T-helper 17 cell (primary cell): ENCODE results near the gene ADGRL3. TPM values are rescaled to one million over a fixed set of nuclear protein-coding genes. Genes with fewer than 3 reads are reported as not detected.

ENCODE experiments used
- ATAC-seq: fragments of 150-1000 bp; cut with Tn5 transposase; 2 replicates; pipeline ENCODE4 v1.10.0; 2021; ENCODE audit warnings: mild to moderate bottlenecking, moderate library complexity
- DNase-seq, 3 donors: peaks; one replicate each; pipeline versions ENCODE4 v3.0.0 to v3.0.0-alpha.2; 2020 to 2021
- H3K9me3 ChIP-seq: one replicate; pipeline ENCODE4 v1.7.0; 2013; ENCODE audit warnings: low read length, mild to moderate bottlenecking; ENCODE audit not compliant: control insufficient read depth, poor library complexity, severe bottlenecking
- H3K27ac Mint-ChIP-seq: one replicate; pipeline ENCODE4 v1.8.0; 2022; ENCODE audit warnings: mild to moderate bottlenecking, moderate library complexity, mixed read lengths
- H3K27me3 Mint-ChIP-seq: one replicate; pipeline ENCODE4 v1.8.0; 2022; ENCODE audit warnings: mixed read lengths
- H3K36me3 Mint-ChIP-seq: one replicate; pipeline ENCODE4 v1.8.0; 2022; ENCODE audit warnings: low read depth, mixed read lengths
- H3K4me1 Mint-ChIP-seq: one replicate; pipeline ENCODE4 v1.8.0; 2022; ENCODE audit warnings: mild to moderate bottlenecking, mixed read lengths
- H3K4me3 Mint-ChIP-seq: one replicate; pipeline ENCODE4 v1.8.0; 2022; ENCODE audit warnings: mild to moderate bottlenecking, moderate library complexity, mixed read lengths
- total RNA-seq, 4 donors: library from RNA in 2 of 4; stranded (reverse) in 2 of 4; gene quantifications; one replicate each; pipeline ENCODE4 v1.2.3 and lab custom pipeline; 2022 to 2026

The ADGRL3 gene
- total RNA-seq, 2 donors from 2014 or later, result not detected

DNA sequence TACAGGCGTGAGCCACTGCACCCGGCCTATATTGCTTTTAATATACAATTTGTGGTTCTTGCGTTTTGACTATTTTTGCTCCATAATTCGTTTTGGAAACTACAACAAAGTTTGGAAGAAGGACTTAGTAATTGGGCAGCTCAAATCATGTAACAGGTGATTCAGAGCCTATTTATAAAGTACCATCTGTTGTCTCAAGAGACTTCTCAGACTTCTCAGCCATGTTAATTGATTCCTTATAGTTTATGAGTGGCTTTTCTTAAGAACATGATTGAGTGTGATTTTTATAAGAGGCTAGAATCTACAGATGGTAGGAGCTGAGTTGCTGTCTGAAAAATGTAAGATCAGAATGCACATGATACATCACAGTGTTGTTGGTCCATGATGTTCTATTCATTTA, 240.2 kb downstream of the ADGRL3 start:
- no peaks in the 10 kb centered on the region for H3K36me3 Mint-ChIP-seq
- no peak overlapping the region for H3K27ac Mint-ChIP-seq
- no peak for ATAC-seq
- H3K4me3 Mint-ChIP-seq, result no peak overlapping the region
- no peaks in the 10 kb centered on the region for H3K4me1 Mint-ChIP-seq
- no peaks in the 10 kb centered on the region for H3K27me3 Mint-ChIP-seq
- no peak for DNase-seq
- no peaks in the 10 kb centered on the region for H3K9me3 ChIP-seq

DNA sequence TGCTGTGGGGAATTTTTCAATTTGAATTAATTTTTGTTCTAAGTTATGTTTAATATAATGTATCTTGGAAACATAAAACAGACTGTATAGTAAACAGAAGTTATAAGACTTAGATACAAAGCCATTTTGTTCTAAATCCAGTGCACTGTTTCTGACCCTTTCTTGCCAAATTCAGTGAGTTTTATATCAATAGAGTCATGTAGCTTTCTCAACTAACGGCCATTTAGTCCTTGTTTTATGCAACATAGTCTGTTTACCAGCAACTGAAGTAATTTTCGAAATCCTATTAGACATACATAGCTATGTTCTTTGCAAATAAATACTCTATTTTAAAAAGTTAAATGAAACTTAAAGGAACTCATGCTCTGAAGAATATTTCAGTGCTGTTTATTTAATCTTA, 242.8 kb downstream of the ADGRL3 start:
- DNase-seq, result no peak
- no peak overlapping the region for H3K27ac Mint-ChIP-seq
- no peak overlapping the region for H3K4me3 Mint-ChIP-seq
- no peaks in the 10 kb centered on the region for H3K9me3 ChIP-seq
- no peaks in the 10 kb centered on the region for H3K4me1 Mint-ChIP-seq
- no peaks in the 10 kb centered on the region for H3K27me3 Mint-ChIP-seq
- no peak for ATAC-seq
- no peaks in the 10 kb centered on the region for H3K36me3 Mint-ChIP-seq

DNA sequence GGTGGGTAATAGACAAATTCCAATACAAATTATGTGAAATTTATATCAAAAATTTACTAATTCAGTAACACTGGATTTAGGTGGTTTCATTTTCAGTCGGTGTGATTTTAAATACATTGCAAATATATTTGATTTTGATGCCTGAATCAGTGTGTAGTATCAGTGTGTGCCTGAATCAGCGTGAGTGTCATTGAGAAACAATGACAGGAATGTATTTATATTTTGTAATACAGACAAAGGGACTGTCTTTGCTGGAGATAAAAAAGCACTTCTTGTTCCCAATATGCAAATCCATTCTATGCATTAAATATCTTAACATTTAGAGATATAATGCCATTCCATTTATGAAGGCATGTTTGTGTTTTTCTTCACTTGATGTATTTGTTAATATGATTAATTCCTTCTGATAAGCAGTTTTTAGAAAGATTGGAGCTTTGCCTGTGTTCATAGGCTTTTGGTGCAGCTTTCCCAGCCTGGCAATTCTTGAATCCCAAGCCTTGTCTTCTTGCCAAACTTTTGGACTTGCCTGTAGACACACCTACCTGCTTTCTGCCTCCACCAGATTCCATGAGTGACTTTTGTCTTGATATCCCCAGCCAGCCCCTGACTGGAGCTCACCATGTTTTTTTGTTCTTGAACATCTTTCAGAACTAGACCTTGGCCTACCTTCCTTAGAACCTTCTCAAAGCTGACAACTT, 243.8 kb downstream of the ADGRL3 start:
- DNase-seq, result no peak
- H3K27me3 Mint-ChIP-seq, result no peaks in the 10 kb centered on the region
- no peaks in the 10 kb centered on the region for H3K9me3 ChIP-seq
- no peak for ATAC-seq
- no peak overlapping the region for H3K4me3 Mint-ChIP-seq
- H3K4me1 Mint-ChIP-seq, result no peaks in the 10 kb centered on the region
- no peaks in the 10 kb centered on the region for H3K36me3 Mint-ChIP-seq
- no peak overlapping the region for H3K27ac Mint-ChIP-seq

DNA sequence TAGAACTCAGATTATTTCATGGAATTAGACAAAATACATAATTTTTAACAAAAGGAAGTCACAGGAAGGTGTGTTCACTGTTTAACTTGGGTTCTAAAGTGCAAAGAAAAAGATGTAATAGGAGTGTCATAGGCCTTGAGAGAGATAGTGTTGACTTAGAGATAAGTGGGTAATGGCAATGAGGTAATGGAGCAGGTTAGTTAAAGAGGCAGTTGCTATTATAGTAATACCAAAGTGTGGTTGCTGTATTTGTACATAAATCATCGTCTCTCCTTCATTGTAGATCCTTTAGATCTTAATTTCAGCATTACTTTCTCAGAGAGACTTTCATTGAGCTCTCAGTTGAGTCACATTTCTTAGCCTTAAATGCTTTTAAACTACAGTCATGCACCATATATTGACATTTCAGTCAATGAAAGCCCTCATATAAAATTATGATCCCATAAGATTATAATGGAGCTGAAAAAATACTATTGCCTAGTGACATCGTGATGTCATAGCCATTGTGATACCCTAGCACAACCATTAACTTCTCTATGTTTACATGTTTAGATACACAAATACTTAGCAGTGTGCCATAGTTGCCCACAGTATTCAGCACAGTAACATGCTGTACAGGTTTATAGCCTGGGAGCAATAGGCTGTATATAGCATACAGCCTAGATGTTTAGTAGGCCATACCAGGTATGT, 245.4 kb downstream of the ADGRL3 start:
- Mint-ChIP-seq H3K27me3 (no peaks in the 10 kb centered on the region), H3K4me3 (no peak overlapping the region), H3K27ac (no peak overlapping the region), H3K36me3 (no peaks in the 10 kb centered on the region), H3K4me1 (no peaks in the 10 kb centered on the region)
- DNase-seq (no peak), ATAC-seq (no peak)
- H3K9me3 ChIP-seq, result no peaks in the 10 kb centered on the region

DNA sequence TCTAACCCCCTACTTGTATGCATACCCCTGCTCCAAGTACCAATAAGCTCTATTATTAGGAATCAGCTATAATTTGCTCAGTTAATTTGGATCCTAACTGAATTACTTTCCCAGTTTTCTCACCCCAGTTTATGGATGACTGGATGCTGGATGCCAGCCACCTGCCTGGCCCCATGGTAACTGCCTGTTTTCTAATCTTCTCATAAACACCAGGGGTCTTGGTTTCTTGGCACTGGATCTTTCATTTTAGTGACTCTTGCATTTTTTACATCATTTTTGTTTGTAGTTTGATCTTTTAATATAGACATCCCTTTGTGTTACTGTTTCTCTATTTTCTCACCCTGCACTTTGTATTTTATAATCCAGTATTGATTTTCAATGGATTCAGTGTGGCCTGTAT, 246.8 kb downstream of the ADGRL3 start:
- no peaks in the 10 kb centered on the region for H3K9me3 ChIP-seq
- Mint-ChIP-seq H3K4me3 (no peak overlapping the region), H3K36me3 (no peaks in the 10 kb centered on the region), H3K27ac (no peak overlapping the region), H3K27me3 (no peaks in the 10 kb centered on the region), H3K4me1 (no peaks in the 10 kb centered on the region)
- DNase-seq (no peak), ATAC-seq (no peak)

DNA sequence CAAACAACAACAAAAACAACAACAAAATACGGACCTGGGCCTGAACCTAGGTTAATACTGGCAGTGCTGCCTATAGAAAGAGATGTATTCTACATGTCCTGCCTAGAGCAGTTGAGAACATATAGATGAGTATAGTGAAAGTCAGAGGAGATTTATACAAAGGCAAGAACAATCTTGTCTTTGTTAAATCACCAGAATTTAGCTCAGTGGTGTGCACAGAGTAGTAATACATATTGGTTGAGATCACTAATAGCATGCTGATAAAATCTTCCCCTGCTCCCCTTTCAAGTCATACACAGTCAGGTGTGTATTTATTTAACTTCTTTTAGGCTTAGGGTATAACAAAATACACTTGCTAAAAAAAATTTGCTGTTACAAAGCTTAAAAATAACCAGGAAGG, 247.8 kb downstream of the ADGRL3 start:
- H3K9me3 ChIP-seq, result no peaks in the 10 kb centered on the region
- Mint-ChIP-seq H3K27me3 (no peaks in the 10 kb centered on the region), H3K4me3 (no peak overlapping the region), H3K36me3 (no peaks in the 10 kb centered on the region), H3K27ac (no peak overlapping the region), H3K4me1 (no peaks in the 10 kb centered on the region)
- DNase-seq (no peak), ATAC-seq (no peak)

DNA sequence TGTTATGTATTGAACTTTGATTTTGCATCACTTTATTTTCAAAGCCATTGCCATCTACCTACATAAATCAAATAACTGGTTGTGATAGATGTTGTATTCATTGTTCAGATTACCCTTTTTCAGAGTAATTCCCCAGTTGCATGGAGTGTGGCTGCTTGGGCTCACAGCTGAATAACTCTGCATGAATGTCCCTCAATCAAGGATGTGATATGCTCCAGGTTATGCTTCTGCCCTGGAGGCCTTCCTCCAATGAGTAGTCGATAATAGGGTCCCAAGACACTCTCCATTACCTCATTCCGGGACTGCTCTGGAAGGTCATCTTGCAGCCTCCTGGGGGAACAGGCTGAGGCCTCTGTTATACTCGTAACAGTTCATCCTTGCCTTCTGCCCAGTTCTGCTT, 251.8 kb downstream of the ADGRL3 start:
- H3K9me3 ChIP-seq, result no peaks in the 10 kb centered on the region
- Mint-ChIP-seq H3K36me3 (no peaks in the 10 kb centered on the region), H3K27ac (no peak overlapping the region), H3K27me3 (no peaks in the 10 kb centered on the region), H3K4me1 (no peaks in the 10 kb centered on the region), H3K4me3 (no peak overlapping the region)
- DNase-seq (no peak), ATAC-seq (no peak)

DNA sequence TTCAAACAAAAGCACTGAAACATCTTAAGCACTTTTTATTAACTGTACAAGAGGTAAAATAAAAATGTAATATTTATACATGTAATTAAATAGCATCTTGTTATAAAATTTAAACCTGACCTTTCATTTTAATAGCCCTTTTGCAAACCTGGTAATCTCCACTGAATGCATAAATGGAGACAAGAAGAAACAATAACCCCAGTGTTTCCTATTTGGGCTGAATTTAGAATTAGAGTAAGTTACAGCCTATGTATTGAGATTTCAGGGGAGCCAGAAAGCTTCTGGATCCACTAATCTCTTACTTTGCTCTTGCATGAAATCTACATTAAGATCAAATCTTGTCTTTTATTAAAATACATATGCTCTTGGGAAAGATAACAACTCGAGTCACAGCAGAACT, 261.8 kb downstream of the ADGRL3 start:
- Mint-ChIP-seq H3K4me3 (no peak overlapping the region), H3K27ac (no peak overlapping the region), H3K27me3 (no peaks in the 10 kb centered on the region), H3K4me1 (no peaks in the 10 kb centered on the region), H3K36me3 (no peaks in the 10 kb centered on the region)
- no peak for ATAC-seq
- no peak for DNase-seq
- H3K9me3 ChIP-seq, result peaks cover 2% of the 10 kb centered on the region

DNA sequence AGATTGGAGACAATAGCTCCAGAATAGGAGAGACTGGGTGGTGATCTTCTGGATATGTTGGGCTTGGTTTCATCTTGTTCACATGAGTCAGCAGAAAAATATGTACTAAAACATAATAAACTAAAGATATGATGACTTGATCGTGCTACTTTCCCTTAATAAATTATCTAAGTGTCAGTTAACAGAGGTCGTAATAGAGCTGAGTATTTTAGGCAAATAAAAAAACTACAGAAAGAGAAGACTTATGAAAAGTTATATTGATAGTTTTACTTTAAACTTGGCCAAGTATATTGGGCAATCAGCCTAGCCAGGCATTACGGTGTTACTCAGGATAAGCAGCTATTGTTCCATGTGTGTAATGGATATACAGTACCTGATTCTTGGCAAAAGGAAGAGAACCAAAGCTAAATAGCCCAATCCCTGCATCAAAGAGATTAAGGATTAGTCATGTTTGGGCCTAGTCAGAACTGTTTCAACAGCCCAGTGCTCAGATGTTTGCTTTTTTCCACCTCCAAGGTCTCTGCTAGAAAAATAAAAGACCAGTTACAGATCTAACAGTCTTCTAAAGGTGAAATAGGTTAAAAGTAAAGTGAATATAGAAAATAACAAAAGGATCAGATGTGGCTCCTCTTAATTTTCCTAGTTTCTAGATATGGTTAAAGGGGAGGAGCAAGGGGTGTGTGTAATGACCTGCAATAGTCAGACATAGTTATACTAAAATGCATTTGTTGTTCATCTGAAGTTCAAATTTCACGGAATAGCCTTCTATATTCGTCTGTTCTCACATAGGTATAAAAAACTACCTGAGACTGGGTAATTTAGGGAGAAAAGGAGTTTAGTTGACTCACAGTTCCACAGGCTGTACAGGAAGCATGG, 262.6 kb downstream of the ADGRL3 start:
- ATAC-seq, result no peak
- Mint-ChIP-seq H3K27ac (no peak overlapping the region), H3K4me1 (no peaks in the 10 kb centered on the region), H3K36me3 (no peaks in the 10 kb centered on the region), H3K4me3 (no peak overlapping the region), H3K27me3 (no peaks in the 10 kb centered on the region)
- peaks cover 2% of the 10 kb centered on the region for H3K9me3 ChIP-seq
- DNase-seq, result no peak

DNA sequence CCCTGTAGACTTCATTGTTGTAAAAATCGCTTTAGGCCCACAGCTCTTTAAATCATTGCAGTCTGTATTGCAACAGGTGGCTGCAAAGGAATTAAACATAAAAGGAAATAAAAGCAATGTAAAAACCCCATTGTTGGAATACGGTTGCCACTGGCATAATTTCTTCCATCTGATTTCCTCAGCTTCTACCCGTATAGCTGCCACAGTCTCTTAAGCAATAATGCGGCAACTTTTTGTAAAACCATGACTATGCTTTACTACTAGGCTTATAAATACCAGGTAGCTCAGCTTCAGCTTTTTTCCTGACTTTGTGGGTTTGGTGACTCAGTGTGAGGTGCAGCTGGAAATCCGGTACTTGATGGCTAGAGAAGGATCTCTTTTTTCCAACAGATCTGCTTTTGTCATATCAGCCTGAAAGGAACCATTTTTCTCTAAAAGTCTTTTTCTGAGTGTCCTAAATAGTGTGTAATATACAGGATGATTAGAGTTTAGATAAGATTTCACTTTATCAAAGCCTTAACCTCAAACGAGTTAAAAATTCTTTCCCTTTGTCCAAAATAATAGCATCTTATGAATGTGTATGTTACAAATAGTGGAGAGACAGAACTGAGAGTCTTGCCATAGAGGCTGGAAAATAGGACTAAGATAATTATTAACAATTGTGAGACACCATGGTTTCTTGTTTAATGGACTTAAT, 268.0 kb downstream of the ADGRL3 start:
- no peak overlapping the region for H3K27ac Mint-ChIP-seq
- H3K4me3 Mint-ChIP-seq, result no peak overlapping the region

DNA sequence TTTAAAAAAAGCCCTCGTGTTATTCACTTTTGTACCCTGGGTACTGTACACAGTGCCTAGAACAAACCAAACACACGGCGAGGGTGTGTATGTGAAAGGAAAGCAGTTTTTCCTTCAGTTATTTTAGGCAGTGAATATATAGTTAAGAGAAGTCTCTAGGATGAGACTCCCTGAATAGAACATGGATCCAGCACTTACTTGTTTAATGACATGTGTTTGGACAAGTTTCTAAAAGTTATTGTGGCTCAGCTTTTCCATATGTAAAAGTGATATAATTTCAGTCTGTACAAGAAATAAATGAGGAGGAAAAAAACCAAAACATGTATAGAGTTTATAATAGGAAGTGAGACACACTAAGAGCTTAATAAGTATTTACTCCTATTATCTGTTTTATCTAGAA, 273.2 kb downstream of the ADGRL3 start:
- H3K27me3 Mint-ChIP-seq, result no peaks in the 10 kb centered on the region
- no peaks in the 10 kb centered on the region for H3K4me1 Mint-ChIP-seq
- H3K27ac Mint-ChIP-seq, result no peak overlapping the region
- no peaks in the 10 kb centered on the region for H3K9me3 ChIP-seq
- no peak for DNase-seq
- no peaks in the 10 kb centered on the region for H3K36me3 Mint-ChIP-seq
- ATAC-seq, result no peak
- no peak overlapping the region for H3K4me3 Mint-ChIP-seq

More for the DNA sequence above, 268.0 kb downstream of the ADGRL3 start:
- no peaks in the 10 kb centered on the region for H3K4me1 Mint-ChIP-seq
- DNase-seq (no peak), ATAC-seq (no peak)
- no peaks in the 10 kb centered on the region for H3K36me3 Mint-ChIP-seq
- H3K27me3 Mint-ChIP-seq, result no peaks in the 10 kb centered on the region
- peaks cover 2% of the 10 kb centered on the region for H3K9me3 ChIP-seq

DNA sequence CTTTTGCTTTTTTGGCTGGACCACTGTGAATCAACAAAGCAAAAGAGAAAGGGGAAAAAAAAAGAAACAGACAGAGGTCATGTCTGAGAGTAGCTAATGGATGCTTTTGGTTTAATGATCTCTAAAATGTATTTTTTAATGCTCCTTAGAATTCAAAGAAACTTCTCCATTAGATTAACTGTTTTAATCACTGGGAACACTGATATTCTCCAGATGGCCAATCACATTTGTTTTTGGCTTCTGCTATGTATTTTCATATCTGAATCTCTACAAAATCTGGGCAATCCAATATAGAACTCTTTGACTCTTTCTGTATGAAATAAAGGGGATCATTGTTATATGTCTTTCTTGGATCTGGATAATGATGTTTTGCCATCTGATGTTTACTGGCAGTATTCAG, 278.2 kb downstream of the ADGRL3 start:
- Mint-ChIP-seq H3K4me3 (no peak overlapping the region), H3K27me3 (no peaks in the 10 kb centered on the region)

DNA sequence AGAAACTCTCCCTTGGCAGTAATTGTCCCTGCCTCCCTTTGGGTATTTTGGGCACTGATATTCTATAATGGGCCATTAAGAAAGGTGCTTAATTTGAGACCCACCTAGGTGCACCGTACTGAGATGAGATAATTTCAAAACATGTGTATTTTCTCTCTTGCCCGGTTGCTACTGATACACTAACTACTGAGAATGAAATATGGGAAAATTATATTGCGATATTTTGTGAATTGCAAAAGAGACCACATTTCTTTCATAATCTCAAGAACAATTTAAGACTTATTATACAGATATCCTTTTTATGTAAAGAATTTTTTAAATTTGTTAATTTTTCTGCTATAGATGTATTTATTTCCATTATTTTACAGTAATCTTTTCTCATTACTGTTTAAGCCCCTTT, 284.9 kb downstream of the ADGRL3 start:
- H3K27me3 Mint-ChIP-seq, result no peaks in the 10 kb centered on the region
- H3K9me3 ChIP-seq, result no peaks in the 10 kb centered on the region
- H3K4me3 Mint-ChIP-seq, result no peak overlapping the region
- H3K4me1 Mint-ChIP-seq, result no peaks in the 10 kb centered on the region
- no peak for DNase-seq
- no peak for ATAC-seq
- H3K27ac Mint-ChIP-seq, result no peak overlapping the region
- no peaks in the 10 kb centered on the region for H3K36me3 Mint-ChIP-seq

More for the DNA sequence above, 278.2 kb downstream of the ADGRL3 start:
- DNase-seq, result no peak
- ATAC-seq, result no peak
- H3K4me1 Mint-ChIP-seq, result no peaks in the 10 kb centered on the region
- no peak overlapping the region for H3K27ac Mint-ChIP-seq
- no peaks in the 10 kb centered on the region for H3K9me3 ChIP-seq
- H3K36me3 Mint-ChIP-seq, result no peaks in the 10 kb centered on the region
